ENCODE results near the gene SH2D5.

DNA sequence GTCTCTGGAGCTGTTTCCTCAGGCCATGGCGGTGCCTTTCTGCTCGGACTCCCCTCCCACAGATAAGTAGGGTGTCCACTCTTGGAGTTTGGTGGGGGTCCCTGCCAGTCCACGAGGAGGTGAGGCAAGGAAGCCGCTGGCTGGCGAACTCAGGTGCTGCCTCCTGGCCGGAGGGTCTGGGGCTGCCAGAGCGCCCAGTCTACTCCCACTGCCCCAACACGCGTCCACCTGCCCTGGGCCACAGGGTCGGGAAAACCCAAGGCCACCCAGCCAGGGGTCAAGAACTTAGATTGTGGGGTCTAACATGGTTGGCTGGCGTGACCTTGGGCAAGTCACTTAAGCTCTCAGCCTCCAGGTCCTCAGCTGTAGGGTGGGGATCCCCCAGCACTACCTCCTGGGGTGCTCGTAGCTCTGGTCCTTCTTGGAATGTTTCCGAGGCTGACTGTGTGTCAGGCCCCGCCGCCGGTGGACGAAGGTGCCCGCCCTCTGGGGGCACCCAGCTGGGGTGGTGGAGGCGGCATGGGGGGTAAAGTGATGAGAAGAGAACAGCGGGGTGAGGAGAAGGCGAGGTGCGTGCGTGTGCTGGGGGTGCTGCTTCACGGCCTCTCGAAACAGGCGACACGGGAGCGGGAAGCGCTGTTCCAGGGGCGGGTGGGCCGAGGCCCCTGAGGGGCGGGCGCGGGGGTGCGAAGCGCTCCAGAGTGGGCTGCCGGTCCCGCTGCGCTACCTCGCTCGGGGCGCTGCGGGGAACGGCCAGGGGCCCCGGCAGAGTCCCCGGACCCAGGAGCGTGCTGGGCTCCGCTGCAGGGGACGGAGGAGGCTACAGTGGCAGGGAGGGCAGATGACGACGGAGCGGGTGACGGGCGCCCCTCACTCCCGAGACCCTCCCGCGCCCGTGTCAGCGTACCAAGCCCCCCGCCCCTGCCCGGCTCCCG lies 1.2 kb downstream of the SH2D5 start:
- TF ChIP-seq, protein P1, sequence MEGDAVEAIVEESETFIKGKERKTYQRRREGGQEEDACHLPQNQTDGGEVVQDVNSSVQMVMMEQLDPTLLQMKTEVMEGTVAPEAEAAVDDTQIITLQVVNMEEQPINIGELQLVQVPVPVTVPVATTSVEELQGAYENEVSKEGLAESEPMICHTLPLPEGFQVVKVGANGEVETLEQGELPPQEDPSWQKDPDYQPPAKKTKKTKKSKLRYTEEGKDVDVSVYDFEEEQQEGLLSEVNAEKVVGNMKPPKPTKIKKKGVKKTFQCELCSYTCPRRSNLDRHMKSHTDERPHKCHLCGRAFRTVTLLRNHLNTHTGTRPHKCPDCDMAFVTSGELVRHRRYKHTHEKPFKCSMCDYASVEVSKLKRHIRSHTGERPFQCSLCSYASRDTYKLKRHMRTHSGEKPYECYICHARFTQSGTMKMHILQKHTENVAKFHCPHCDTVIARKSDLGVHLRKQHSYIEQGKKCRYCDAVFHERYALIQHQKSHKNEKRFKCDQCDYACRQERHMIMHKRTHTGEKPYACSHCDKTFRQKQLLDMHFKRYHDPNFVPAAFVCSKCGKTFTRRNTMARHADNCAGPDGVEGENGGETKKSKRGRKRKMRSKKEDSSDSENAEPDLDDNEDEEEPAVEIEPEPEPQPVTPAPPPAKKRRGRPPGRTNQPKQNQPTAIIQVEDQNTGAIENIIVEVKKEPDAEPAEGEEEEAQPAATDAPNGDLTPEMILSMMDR (IDR thresholded peaks at IDR 0.05) = no peak
- no peak for TF ChIP-seq POLR2A (IDR thresholded peaks at IDR 0.05)
- TF ChIP-seq POLR2AphosphoS5 (IDR thresholded peaks at IDR 0.05) = no peak

All from prostate gland (tissue), 2 donors.